ENCODE measurements around the gene NUP98. TPM values are rescaled to one million over a fixed set of nuclear protein-coding genes. Genes with fewer than 3 reads are reported as not detected.

Gene NUP98
- total RNA-seq, 1 experiment from 2014 or later = 82.4 TPM

DNA sequence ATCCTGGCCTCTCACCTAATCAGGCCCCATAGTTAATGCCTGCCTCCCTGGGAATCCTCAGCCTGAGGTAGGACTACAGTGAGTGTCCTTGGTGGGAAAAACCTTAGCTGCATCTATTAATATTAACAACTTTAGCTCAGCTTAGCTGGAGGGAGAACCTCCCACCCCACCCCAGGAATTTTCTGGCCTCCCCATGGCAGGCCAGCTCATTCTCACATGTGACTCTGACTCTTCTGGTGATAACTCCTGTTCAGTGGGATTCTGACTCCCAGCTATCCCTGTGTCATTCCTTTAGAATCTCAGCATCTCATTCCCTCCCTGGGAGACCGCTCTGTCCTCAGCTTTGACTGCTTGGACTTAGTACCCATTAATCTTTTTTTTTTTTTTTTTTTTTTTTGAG, 170.1 kb downstream of the NUP98 start:
- no peak overlapping the region for H3K27ac ChIP-seq (ENCODE audit: low read depth, low read length, poor library complexity, severe bottlenecking)
- CTCF ChIA-PET = no interaction called here

DNA sequence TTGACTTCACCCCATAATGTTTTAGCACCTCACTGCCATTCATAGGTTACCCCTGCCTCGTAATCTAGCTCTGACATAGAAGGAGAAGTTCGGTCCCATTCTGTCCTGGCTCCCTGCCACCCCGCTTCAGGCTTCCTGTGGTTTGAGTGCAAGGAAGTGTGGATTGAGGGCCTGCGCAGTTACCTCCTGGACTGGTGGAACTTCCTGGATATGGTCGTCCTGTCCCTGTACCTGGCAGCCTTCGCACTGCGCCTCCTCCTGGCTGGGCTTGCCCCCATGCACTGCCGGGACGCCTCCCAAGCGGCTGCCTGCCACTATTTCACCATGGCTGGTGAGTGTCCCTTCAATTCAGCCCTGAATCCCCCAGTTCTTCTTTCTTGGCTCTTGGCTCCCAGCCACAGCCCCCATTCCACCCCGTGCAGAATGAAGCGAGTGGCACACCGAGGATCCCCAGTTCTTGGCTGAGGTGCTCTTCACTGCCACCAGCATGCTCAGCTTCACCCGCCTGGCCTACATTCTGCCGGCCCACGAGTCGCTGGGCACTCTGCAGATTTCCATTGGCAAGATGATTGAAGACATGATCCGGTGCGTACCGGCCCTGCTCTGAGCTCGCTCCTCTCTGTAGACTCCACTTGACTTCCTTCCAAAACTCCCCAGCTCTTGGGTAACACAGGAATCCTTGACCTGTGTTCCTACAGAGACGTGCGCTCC, 170.9 kb downstream of the NUP98 start:
- no peaks in the 10 kb centered on the region for H3K9me3 ChIP-seq (ENCODE audit: low read depth, low read length, poor library complexity, severe bottlenecking)
- intact Hi-C loops (cut with micrococcal nuclease; ENCODE audit: unreplicated experiment) = no loop called here
- no peak for DNase-seq (ENCODE audit: low spot score)
- no peaks in the 10 kb centered on the region for H3K36me3 ChIP-seq (ENCODE audit: insufficient read depth, low read length, poor library complexity, severe bottlenecking)
- no peaks in the 10 kb centered on the region for H3K4me1 ChIP-seq (ENCODE audit: insufficient read depth, low read length, poor library complexity, severe bottlenecking)
- TF ChIP-seq, protein P1, sequence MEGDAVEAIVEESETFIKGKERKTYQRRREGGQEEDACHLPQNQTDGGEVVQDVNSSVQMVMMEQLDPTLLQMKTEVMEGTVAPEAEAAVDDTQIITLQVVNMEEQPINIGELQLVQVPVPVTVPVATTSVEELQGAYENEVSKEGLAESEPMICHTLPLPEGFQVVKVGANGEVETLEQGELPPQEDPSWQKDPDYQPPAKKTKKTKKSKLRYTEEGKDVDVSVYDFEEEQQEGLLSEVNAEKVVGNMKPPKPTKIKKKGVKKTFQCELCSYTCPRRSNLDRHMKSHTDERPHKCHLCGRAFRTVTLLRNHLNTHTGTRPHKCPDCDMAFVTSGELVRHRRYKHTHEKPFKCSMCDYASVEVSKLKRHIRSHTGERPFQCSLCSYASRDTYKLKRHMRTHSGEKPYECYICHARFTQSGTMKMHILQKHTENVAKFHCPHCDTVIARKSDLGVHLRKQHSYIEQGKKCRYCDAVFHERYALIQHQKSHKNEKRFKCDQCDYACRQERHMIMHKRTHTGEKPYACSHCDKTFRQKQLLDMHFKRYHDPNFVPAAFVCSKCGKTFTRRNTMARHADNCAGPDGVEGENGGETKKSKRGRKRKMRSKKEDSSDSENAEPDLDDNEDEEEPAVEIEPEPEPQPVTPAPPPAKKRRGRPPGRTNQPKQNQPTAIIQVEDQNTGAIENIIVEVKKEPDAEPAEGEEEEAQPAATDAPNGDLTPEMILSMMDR (conservative IDR thresholded peaks at IDR 0.05; ENCODE audit: low read depth, low read length) = no peak
- TF ChIP-seq EZH2 (IDR thresholded peaks at IDR 0.05; ENCODE audit: borderline replicate concordance, low read depth, low read length, poor library complexity, severe bottlenecking) = no peak
- no peak overlapping the region for H3K27ac ChIP-seq (ENCODE audit: low read depth, low read length, poor library complexity, severe bottlenecking)
- no peak overlapping the region for H3K4me3 ChIP-seq (ENCODE audit: low read depth, low read length, poor library complexity, severe bottlenecking)
- CTCF ChIA-PET = no interaction called here
- no peaks in the 10 kb centered on the region for H3K27me3 ChIP-seq (replicated peaks; ENCODE audit: insufficient read depth, low read depth, low read length, poor library complexity)
- POLR2A ChIA-PET (ENCODE audit: low non-redundant PET) = no interaction called here
- BruUV-seq (replicated peaks) = no TSS peak

More for the DNA sequence above, 170.1 kb downstream of the NUP98 start:
- DNase-seq (ENCODE audit: low spot score) = no peak
- no TSS peak for BruUV-seq (replicated peaks)
- no peak for TF ChIP-seq EZH2 (IDR thresholded peaks at IDR 0.05; ENCODE audit: borderline replicate concordance, low read depth, low read length, poor library complexity, severe bottlenecking)
- TF ChIP-seq, protein P1 (conservative IDR thresholded peaks at IDR 0.05; ENCODE audit: low read depth, low read length) = no peak
- intact Hi-C loops (cut with micrococcal nuclease; ENCODE audit: unreplicated experiment) = no loop called here
- POLR2A ChIA-PET (ENCODE audit: low non-redundant PET) = no interaction called here
- H3K4me3 ChIP-seq (ENCODE audit: low read depth, low read length, poor library complexity, severe bottlenecking) = no peak overlapping the region
- no peaks in the 10 kb centered on the region for H3K9me3 ChIP-seq (ENCODE audit: low read depth, low read length, poor library complexity, severe bottlenecking)
- no peaks in the 10 kb centered on the region for H3K27me3 ChIP-seq (replicated peaks; ENCODE audit: insufficient read depth, low read depth, low read length, poor library complexity)
- H3K4me1 ChIP-seq (ENCODE audit: insufficient read depth, low read length, poor library complexity, severe bottlenecking) = no peaks in the 10 kb centered on the region
- H3K36me3 ChIP-seq (ENCODE audit: insufficient read depth, low read length, poor library complexity, severe bottlenecking) = no peaks in the 10 kb centered on the region

Other genes with a start within 250 kb of the NUP98 start
- not detected in 2 replicates for gene ART5, start 155.6 kb downstream of the NUP98 start, total RNA-seq (2021)
- not detected in 2 replicates for gene ART1, start 152.4 kb downstream of the NUP98 start, total RNA-seq (2021)
- 1.6 and 2.1 TPM in 2 replicates for gene CHRNA10, start 126.2 kb downstream of the NUP98 start, total RNA-seq (2021)
- gene PGAP2, start 11.0 kb upstream of the NUP98 start, total RNA-seq (2021) = 16.2 and 21.3 TPM in 2 replicates
- 27.6 and 33.9 TPM in 2 replicates for gene RHOG, start 43.4 kb upstream of the NUP98 start, total RNA-seq (2021)
- 14.2 and 18.6 TPM in 2 replicates for gene STIM1, start 58.1 kb upstream of the NUP98 start, total RNA-seq (2021)

Measured in A673 (cell line).